GM06990 (cell line): ENCODE results near the gene KRTCAP3.

Source experiments
- DNase-seq: peaks from one replicate; pipeline ENCODE4 v3.0.0-alpha.2; 2011; ENCODE audit not compliant: insufficient read length; ENCODE audit errors: extremely low read depth
- H3K27me3 ChIP-seq: replicated peaks from 2 replicates; pipeline ENCODE4 v1.6.0; 2011; ENCODE audit warnings: low read length; ENCODE audit not compliant: control insufficient read depth, insufficient read depth
- H3K36me3 ChIP-seq: 2 replicates; pipeline ENCODE4 v1.5.1; 2011; ENCODE audit warnings: low read length; ENCODE audit not compliant: control insufficient read depth, insufficient read depth
- H3K4me3 ChIP-seq: replicated peaks from 2 replicates; pipeline ENCODE4 v1.5.1; 2011; ENCODE audit warnings: low read depth, mild to moderate bottlenecking, control low read depth, low read length
- CTCF ChIP-seq: IDR thresholded peaks from 2 replicates; pipeline ENCODE4 v1.5.1; 2011; ENCODE audit warnings: low read length, control low read depth, mild to moderate bottlenecking, inconsistent platforms; ENCODE audit not compliant: insufficient read depth, poor library complexity, severe bottlenecking

Gene KRTCAP3

GRCh38 chr2:27431395-27431794 is 10.8 kb upstream of the KRTCAP3 start:
- H3K27me3 ChIP-seq: no peaks in the 10 kb centered on the region
- DNase-seq: no peak
- H3K36me3 ChIP-seq: peaks cover 18% of the 10 kb centered on the region
- H3K4me3 ChIP-seq: no peak overlapping the region
- TF ChIP-seq CTCF: no peak

- Histone ChIP-seq H3K36me3 (peaks cover 31% of the 10 kb centered on the region), H3K4me3 (no peak overlapping the region), H3K27me3 (no peaks in the 10 kb centered on the region)
- no peak for DNase-seq
- TF ChIP-seq CTCF: no peak
These were observed 6.6 kb upstream of the KRTCAP3 start for GRCh38 chr2:27435628-27436027.

GRCh38 chr2:27441226-27441926 is 805 bp upstream of the KRTCAP3 start:
- TF ChIP-seq CTCF: no peak
- Histone ChIP-seq H3K4me3 (no peak overlapping the region), H3K36me3 (peaks cover 40% of the 10 kb centered on the region), H3K27me3 (no peaks in the 10 kb centered on the region)
- DNase-seq: no peak

- H3K4me3 ChIP-seq: no peak overlapping the region
These were observed 720 bp downstream of the KRTCAP3 start for GRCh38 chr2:27442920-27443282.

GRCh38 chr2:27445155-27445554 is 3.0 kb downstream of the KRTCAP3 start:
- DNase-seq: no peak
- TF ChIP-seq CTCF: no peak
- peaks cover 30% of the 10 kb centered on the region for H3K36me3 ChIP-seq

More at GRCh38 chr2:27442920-27443282, 720 bp downstream of the KRTCAP3 start:
- Histone ChIP-seq H3K27me3 (no peaks in the 10 kb centered on the region), H3K36me3 (peaks cover 34% of the 10 kb centered on the region)
- TF ChIP-seq CTCF: no peak
- no peak for DNase-seq

GRCh38 chr2:27445615-27446014 is 3.4 kb downstream of the KRTCAP3 start:
- no peak for DNase-seq
- Histone ChIP-seq H3K4me3 (no peak overlapping the region), H3K36me3 (peaks cover 26% of the 10 kb centered on the region), H3K27me3 (no peaks in the 10 kb centered on the region)
- no peak for TF ChIP-seq CTCF

More at GRCh38 chr2:27445155-27445554, 3.0 kb downstream of the KRTCAP3 start:
- no peaks in the 10 kb centered on the region for H3K27me3 ChIP-seq
- no peak overlapping the region for H3K4me3 ChIP-seq
